MM.1S (cell line): ENCODE data around the gene AGXT.

Experiments
- DNase-seq: peaks from one replicate; pipeline ENCODE4 v3.0.0-alpha.2; 2015
- H2AFZ ChIP-seq: fragments of 300-600 bp; sonication (generic); 2 replicates; pipeline ENCODE4 v1.6.0; 2016; ENCODE audit warnings: antibody characterized with exemption, low read length
- H3F3A ChIP-seq: fragments of 300-600 bp; sonication (generic); 2 replicates; pipeline ENCODE4 v1.6.1; 2016; ENCODE audit warnings: mild to moderate bottlenecking, antibody characterized with exemption, low read length, moderate library complexity, mixed read lengths; ENCODE audit not compliant: insufficient read depth
- H3K27ac ChIP-seq: fragments of 300-600 bp; sonication (generic); 2 replicates; pipeline ENCODE4 v1.5.1; 2016; ENCODE audit warnings: mild to moderate bottlenecking, low read length
- H3K27me3 ChIP-seq: fragments of 300-600 bp; sonication (generic); replicated peaks from 2 replicates; pipeline ENCODE4 v1.6.0; 2016; ENCODE audit warnings: low read length; ENCODE audit not compliant: insufficient read depth
- H3K36me3 ChIP-seq: fragments of 300-600 bp; sonication (generic); replicated peaks from 2 replicates; pipeline ENCODE4 v1.6.1; 2016; ENCODE audit warnings: mild to moderate bottlenecking, low read length, mixed read lengths; ENCODE audit not compliant: insufficient read depth
- H3K4me1 ChIP-seq: fragments of 300-600 bp; sonication (generic); 2 replicates; pipeline ENCODE4 v1.6.1; 2016; ENCODE audit warnings: low read length, mixed read lengths
- H3K4me2 ChIP-seq: fragments of 300-600 bp; sonication (generic); 2 replicates; pipeline ENCODE4 v1.6.0; 2016; ENCODE audit warnings: low read depth, low read length
- H3K4me3 ChIP-seq: fragments of 300-600 bp; sonication (generic); 2 replicates; pipeline ENCODE4 v1.5.1; 2016; ENCODE audit warnings: low read length, mixed read lengths
- H3K79me2 ChIP-seq: fragments of 300-600 bp; sonication (generic); 2 replicates; pipeline ENCODE4 v1.6.1; 2016; ENCODE audit warnings: mixed run types, low read length, mixed read lengths
- H3K9ac ChIP-seq: fragments of 300-600 bp; sonication (generic); 2 replicates; pipeline ENCODE4 v1.6.1; 2016; ENCODE audit warnings: low read length, mixed read lengths
- H3K9me2 ChIP-seq: fragments of 300-600 bp; sonication (generic); replicated peaks from 2 replicates; pipeline ENCODE4 v1.6.1; 2016; ENCODE audit warnings: mild to moderate bottlenecking, low read length, mixed read lengths; ENCODE audit not compliant: insufficient read depth
- H3K9me3 ChIP-seq: fragments of 300-600 bp; sonication (generic); replicated peaks from 2 replicates; pipeline ENCODE4 v1.6.1; 2016; ENCODE audit warnings: mild to moderate bottlenecking, low read length, mixed read lengths; ENCODE audit not compliant: insufficient read depth
- H4K20me1 ChIP-seq: fragments of 300-600 bp; sonication (generic); 2 replicates; pipeline ENCODE4 v1.6.1; 2016; ENCODE audit warnings: mild to moderate bottlenecking, low read length, moderate library complexity, mixed read lengths; ENCODE audit not compliant: insufficient read depth
- EZH2 ChIP-seq: fragments of 300-600 bp; sonication (generic); optimal IDR thresholded peaks from 2 replicates; pipeline ENCODE3; 2017; ENCODE audit warnings: low read depth, mild to moderate bottlenecking, antibody characterized with exemption, low read length, mixed read lengths
- EZH2phosphoT487 ChIP-seq: fragments of 300-600 bp; sonication (generic); IDR thresholded peaks from 2 replicates; pipeline ENCODE4 v1.6.1; 2018; ENCODE audit warnings: antibody characterized with exemption, low read length
- TF ChIP-seq, protein P1 (sequence below): fragments of 300-600 bp; sonication (generic); IDR thresholded peaks from 2 replicates; pipeline ENCODE4 v1.5.1; 2016; ENCODE audit warnings: antibody characterized with exemption, low read length, mixed read lengths

The AGXT gene

DNA sequence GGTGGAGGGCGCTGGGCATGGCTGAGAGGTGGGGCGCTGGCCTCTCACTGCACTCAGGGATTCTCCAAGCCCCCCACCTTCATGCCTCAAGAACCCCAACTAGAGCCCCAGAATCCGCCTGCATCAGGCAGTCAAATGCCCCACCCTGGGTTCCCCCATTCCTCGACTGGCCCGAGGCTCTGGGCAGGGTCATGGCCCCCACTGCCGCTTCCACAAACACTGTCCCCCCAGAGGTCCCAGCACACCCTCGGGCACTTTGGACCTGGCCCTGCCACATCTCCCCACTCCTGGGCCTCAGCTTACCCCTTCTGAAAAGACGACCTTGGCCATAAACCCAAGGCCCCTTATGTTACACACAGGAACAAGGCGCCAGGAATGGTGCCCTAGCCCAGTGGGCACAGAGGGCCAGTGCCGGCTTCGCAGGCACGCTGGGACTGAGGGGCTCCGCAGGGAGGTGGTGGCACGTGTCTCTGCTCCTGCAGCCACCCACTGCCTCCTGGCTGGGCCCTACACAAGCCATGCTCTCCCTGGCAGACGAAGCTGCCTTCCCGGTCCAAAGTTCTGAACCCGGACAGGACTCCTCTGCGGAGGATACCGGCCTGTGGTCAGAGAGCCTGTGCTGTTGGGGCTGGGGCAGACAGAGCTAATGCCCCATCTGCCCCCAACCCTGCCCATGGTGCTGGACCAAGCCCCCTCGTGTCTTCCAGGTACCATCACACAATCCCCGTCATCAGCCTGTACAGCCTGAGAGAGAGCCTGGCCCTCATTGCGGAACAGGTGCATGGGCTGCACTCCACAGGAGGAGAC is 6.8 kb downstream of the AGXT start:
- no peaks in the 10 kb centered on the region for H3K4me1 ChIP-seq
- H3K4me2 ChIP-seq = no peak overlapping the region
- no peaks in the 10 kb centered on the region for H3F3A ChIP-seq
- H2AFZ ChIP-seq = no peak overlapping the region
- H3K9me2 ChIP-seq = no peaks in the 10 kb centered on the region
- no peak overlapping the region for H3K27ac ChIP-seq
- no peaks in the 10 kb centered on the region for H3K79me2 ChIP-seq
- peaks cover 69% of the 10 kb centered on the region for H3K27me3 ChIP-seq
- H3K36me3 ChIP-seq = no peaks in the 10 kb centered on the region
- H4K20me1 ChIP-seq = no peaks in the 10 kb centered on the region
- TF ChIP-seq, protein P1, sequence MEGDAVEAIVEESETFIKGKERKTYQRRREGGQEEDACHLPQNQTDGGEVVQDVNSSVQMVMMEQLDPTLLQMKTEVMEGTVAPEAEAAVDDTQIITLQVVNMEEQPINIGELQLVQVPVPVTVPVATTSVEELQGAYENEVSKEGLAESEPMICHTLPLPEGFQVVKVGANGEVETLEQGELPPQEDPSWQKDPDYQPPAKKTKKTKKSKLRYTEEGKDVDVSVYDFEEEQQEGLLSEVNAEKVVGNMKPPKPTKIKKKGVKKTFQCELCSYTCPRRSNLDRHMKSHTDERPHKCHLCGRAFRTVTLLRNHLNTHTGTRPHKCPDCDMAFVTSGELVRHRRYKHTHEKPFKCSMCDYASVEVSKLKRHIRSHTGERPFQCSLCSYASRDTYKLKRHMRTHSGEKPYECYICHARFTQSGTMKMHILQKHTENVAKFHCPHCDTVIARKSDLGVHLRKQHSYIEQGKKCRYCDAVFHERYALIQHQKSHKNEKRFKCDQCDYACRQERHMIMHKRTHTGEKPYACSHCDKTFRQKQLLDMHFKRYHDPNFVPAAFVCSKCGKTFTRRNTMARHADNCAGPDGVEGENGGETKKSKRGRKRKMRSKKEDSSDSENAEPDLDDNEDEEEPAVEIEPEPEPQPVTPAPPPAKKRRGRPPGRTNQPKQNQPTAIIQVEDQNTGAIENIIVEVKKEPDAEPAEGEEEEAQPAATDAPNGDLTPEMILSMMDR = no peak
- TF ChIP-seq EZH2 (no peak), EZH2phosphoT487 (no peak)
- no peak overlapping the region for H3K4me3 ChIP-seq
- H3K9me3 ChIP-seq = no peaks in the 10 kb centered on the region
- DNase-seq = no peak
- no peak overlapping the region for H3K9ac ChIP-seq

GRCh38 chr2:240876035-240876474 is 7.4 kb downstream of the AGXT start:
- TF ChIP-seq EZH2phosphoT487 (no peak), EZH2 (no peak)
- TF ChIP-seq, protein P1 = no peak

GRCh38 chr2:240876475-240877251 is 8.0 kb downstream of the AGXT start:
- no peak overlapping the region for H3K4me2 ChIP-seq
- no peaks in the 10 kb centered on the region for H3K36me3 ChIP-seq
- TF ChIP-seq, protein P1 = no peak
- TF ChIP-seq EZH2 (no peak), EZH2phosphoT487 (no peak)
- H3K4me3 ChIP-seq = no peak overlapping the region
- no peaks in the 10 kb centered on the region for H3K9me3 ChIP-seq
- no peak overlapping the region for H2AFZ ChIP-seq
- no peak for DNase-seq
- no peaks in the 10 kb centered on the region for H3K79me2 ChIP-seq
- H3K27ac ChIP-seq = no peak overlapping the region
- peaks cover 71% of the 10 kb centered on the region for H3K27me3 ChIP-seq
- no peak overlapping the region for H3K9ac ChIP-seq
- H4K20me1 ChIP-seq = no peaks in the 10 kb centered on the region
- no peaks in the 10 kb centered on the region for H3K9me2 ChIP-seq
- H3F3A ChIP-seq = no peaks in the 10 kb centered on the region
- no peaks in the 10 kb centered on the region for H3K4me1 ChIP-seq

More at GRCh38 chr2:240876035-240876474, 7.4 kb downstream of the AGXT start:
- Histone ChIP-seq H3K4me3 (no peak overlapping the region), H3K27me3 (peaks cover 70% of the 10 kb centered on the region), H3K79me2 (no peaks in the 10 kb centered on the region), H4K20me1 (no peaks in the 10 kb centered on the region), H3F3A (no peaks in the 10 kb centered on the region), H3K27ac (no peak overlapping the region), H3K9ac (no peak overlapping the region), H3K4me1 (no peaks in the 10 kb centered on the region), H3K36me3 (no peaks in the 10 kb centered on the region), H3K9me2 (no peaks in the 10 kb centered on the region), H3K4me2 (no peak overlapping the region), H3K9me3 (no peaks in the 10 kb centered on the region), H2AFZ (no peak overlapping the region)
- DNase-seq = no peak
